Measurements from ENCODE around the gene RALGDS.

The RALGDS gene

GRCh38 chr9:133120501-133121197, 391 bp downstream of the RALGDS start:
- in situ Hi-C loops (cut with MboI; ENCODE audit: low sequenced_read_pairs) = no loop called here

GRCh38 chr9:133119846-133120500, 1.1 kb downstream of the RALGDS start:
- in situ Hi-C loops (cut with MboI; ENCODE audit: low sequenced_read_pairs) = no loop called here

GRCh38 chr9:133119103-133119845, 1.8 kb downstream of the RALGDS start:
- in situ Hi-C loops (cut with MboI; ENCODE audit: low sequenced_read_pairs) = no loop called here

- in situ Hi-C loops (cut with MboI; ENCODE audit: low sequenced_read_pairs) = no loop called here
Measured at GRCh38 chr9:133118568-133118967, 2.5 kb downstream of the RALGDS start.

GRCh38 chr9:133118179-133118520, 2.9 kb downstream of the RALGDS start:
- in situ Hi-C loops (cut with MboI; ENCODE audit: low sequenced_read_pairs) = no loop called here

- in situ Hi-C loops (cut with MboI; ENCODE audit: low sequenced_read_pairs) = no loop called here
Measured at GRCh38 chr9:133117271-133118178, 3.5 kb downstream of the RALGDS start.

- in situ Hi-C loops (cut with MboI; ENCODE audit: low sequenced_read_pairs) = no loop called here
Measured at GRCh38 chr9:133116346-133117231, 4.5 kb downstream of the RALGDS start.

GRCh38 chr9:133115604-133116345, 5.3 kb downstream of the RALGDS start:
- in situ Hi-C loops (cut with MboI; ENCODE audit: low sequenced_read_pairs) = no loop called here

GRCh38 chr9:133114886-133115603, 6.0 kb downstream of the RALGDS start:
- in situ Hi-C loops (cut with MboI; ENCODE audit: low sequenced_read_pairs) = no loop called here

- in situ Hi-C loops (cut with MboI; ENCODE audit: low sequenced_read_pairs) = no loop called here
Measured at GRCh38 chr9:133113949-133114885, 6.8 kb downstream of the RALGDS start.

- in situ Hi-C loops (cut with MboI; ENCODE audit: low sequenced_read_pairs) = no loop called here
Measured at GRCh38 chr9:133113163-133113948, 7.7 kb downstream of the RALGDS start.

GRCh38 chr9:133112663-133113026, 8.4 kb downstream of the RALGDS start:
- in situ Hi-C loops (cut with MboI; ENCODE audit: low sequenced_read_pairs) = no loop called here

GRCh38 chr9:133111808-133112662, 9.0 kb downstream of the RALGDS start:
- in situ Hi-C loops (cut with MboI; ENCODE audit: low sequenced_read_pairs) = no loop called here

GRCh38 chr9:133109931-133110650, 10.9 kb downstream of the RALGDS start:
- in situ Hi-C loops (cut with MboI; ENCODE audit: low sequenced_read_pairs) = no loop called here

Data from HL-60/S4 treated with retinoic acid at 250 ng/mL for 4 days and 3 days (cell line).